Testis (tissue), 2 donors: Measurements from ENCODE around the gene SLC41A3.

Source experiments
- POLR2A ChIP-seq: fragments of 450-650 bp; IDR thresholded peaks from one replicate; pipeline ENCODE4 v1.6.1; 2017; ENCODE audit warnings: antibody characterized with exemption, mild to moderate bottlenecking, moderate library complexity
- TF ChIP-seq, protein P1 (sequence below), 3 experiments: fragments of 450-650 bp in 2 of 3; fragments of 200-600 bp in 1 of 3; sonication (generic) in 1 of 3; IDR thresholded peaks; one replicate each; pipeline ENCODE4 v1.5.1; 2016 to 2019; ENCODE audit warnings: antibody characterized with exemption in 3 of 3, mild to moderate bottlenecking in 2 of 3, moderate library complexity in 1 of 3

DNA sequence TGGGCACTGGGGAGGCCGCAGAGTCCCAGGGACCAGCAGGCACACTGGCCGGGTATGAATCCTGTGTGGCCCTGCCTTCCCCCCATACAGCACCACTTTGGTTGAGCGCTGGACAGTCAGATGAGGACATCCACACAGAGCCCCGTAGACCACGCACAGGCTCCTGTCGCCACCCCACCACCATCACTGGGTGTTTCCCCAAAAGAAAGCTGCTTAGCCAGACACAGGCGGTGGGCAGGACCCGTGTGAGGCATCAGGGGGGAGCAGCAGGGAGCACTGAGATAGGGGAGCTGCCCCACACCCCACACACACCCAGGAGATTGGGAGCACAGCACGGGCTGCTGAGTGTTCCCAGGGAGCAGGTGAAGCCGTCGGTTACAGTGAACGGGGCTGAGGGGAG lies 42.4 kb upstream of the SLC41A3 start:
- no peak for TF ChIP-seq POLR2A
- TF ChIP-seq, protein P1, sequence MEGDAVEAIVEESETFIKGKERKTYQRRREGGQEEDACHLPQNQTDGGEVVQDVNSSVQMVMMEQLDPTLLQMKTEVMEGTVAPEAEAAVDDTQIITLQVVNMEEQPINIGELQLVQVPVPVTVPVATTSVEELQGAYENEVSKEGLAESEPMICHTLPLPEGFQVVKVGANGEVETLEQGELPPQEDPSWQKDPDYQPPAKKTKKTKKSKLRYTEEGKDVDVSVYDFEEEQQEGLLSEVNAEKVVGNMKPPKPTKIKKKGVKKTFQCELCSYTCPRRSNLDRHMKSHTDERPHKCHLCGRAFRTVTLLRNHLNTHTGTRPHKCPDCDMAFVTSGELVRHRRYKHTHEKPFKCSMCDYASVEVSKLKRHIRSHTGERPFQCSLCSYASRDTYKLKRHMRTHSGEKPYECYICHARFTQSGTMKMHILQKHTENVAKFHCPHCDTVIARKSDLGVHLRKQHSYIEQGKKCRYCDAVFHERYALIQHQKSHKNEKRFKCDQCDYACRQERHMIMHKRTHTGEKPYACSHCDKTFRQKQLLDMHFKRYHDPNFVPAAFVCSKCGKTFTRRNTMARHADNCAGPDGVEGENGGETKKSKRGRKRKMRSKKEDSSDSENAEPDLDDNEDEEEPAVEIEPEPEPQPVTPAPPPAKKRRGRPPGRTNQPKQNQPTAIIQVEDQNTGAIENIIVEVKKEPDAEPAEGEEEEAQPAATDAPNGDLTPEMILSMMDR (IDR thresholded peaks at IDR 0.05), result no peak
